Measurements from ENCODE around the gene VMAC.

VMAC gene

DNA sequence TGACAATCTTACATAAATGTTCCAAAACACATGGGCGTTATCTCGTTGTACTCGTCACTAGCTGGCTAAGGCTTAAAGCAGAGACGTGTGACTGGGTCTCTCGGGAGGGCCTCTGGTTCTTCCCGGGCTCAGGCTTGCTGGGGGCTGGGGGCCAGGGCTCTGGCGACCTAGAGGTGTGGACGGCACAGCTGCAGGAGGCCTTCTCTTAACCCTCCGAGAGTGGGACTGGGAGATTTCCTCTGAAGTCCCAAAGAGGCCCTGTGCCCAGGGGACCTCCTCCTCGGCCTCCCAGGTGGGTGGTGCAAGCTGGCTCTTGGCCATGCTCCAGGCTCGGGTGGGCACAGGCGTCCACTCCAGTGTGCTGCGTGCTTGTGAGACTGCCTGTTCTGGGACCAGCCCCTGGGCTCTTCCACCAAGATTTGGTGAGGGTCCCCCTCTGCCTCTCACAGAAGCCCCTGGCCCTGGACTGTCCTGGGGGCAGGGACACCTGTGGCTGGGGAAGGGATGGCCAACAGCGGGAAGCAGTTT is 11.6 kb downstream of the VMAC start:
- no peak overlapping the region for H3K4me3 ChIP-seq (ENCODE audit: low read depth, low read length)
- DNase-seq (ENCODE audit: low read depth) = no peak
- TF ChIP-seq, protein P1, sequence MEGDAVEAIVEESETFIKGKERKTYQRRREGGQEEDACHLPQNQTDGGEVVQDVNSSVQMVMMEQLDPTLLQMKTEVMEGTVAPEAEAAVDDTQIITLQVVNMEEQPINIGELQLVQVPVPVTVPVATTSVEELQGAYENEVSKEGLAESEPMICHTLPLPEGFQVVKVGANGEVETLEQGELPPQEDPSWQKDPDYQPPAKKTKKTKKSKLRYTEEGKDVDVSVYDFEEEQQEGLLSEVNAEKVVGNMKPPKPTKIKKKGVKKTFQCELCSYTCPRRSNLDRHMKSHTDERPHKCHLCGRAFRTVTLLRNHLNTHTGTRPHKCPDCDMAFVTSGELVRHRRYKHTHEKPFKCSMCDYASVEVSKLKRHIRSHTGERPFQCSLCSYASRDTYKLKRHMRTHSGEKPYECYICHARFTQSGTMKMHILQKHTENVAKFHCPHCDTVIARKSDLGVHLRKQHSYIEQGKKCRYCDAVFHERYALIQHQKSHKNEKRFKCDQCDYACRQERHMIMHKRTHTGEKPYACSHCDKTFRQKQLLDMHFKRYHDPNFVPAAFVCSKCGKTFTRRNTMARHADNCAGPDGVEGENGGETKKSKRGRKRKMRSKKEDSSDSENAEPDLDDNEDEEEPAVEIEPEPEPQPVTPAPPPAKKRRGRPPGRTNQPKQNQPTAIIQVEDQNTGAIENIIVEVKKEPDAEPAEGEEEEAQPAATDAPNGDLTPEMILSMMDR (IDR thresholded peaks at IDR 0.05; ENCODE audit: control insufficient read depth, extremely low read depth, insufficient read depth) = no peak

DNA sequence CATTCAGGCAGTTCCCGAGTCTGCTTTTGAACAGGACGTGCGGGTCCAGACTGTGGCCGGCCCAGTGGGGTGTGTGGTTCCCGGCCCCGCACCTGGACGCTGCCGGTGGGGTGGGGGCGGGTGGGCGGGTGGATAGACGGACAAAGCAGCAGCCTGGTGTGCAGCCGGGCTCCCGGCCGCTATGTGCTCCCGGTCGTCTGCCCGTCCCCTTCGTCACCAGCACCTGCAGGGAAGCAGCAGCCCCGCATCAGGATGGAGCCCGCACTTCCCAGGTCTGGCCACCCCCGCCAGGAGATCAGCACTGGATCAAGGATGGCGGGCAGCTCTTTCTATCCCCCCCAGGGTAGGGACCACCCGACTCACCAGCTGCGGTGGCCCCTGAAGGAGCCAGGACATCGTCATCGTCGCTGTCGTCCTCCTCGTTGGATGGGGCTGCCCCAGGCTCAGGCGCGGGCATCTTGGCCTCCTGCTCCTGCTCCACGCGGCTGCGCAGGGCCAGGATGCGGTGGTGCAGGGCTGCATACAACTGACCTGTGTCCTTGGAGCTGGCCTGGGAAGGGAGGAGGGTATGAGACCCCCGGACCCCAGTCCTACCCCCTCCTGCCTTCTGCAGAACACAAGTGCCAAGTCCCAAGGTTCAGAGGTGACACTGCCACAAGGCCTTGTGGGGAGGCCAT is 12.9 kb downstream of the VMAC start:
- TF ChIP-seq, protein P1 (IDR thresholded peaks at IDR 0.05; ENCODE audit: control insufficient read depth, extremely low read depth, insufficient read depth) = no peak
- no peak for DNase-seq (ENCODE audit: low read depth)
- H3K4me3 ChIP-seq (ENCODE audit: low read depth, low read length) = no peak overlapping the region

DNA sequence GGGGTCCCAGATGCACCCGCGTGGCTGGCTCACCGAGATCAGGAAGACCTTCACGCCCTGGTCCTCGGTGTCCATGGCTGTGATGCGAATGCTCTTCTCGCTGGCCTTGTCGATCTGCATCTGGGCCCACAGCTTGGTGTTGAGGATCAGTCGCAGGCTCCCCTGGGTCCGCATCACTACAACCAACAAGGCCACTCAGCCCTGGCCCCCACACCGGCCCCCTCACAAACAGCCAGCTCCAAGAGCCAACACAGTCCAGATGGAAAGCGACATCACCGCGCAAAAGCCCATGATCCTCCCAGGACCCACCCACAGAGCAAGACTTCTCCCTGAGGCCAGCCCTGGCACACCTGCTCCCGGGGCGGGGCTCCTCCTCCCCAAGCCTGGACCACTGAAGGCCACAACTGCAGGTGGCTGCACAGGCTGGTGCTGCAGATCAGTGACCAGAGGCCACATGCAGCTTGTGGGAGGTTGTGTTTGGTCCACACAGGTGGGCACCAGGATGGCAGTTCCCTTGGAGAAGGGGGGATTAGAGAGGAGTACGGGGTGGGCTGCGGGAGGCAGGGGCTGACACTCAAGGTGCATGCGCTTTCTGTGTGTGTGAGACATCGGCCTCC is 13.9 kb downstream of the VMAC start:
- TF ChIP-seq, protein P1 (IDR thresholded peaks at IDR 0.05; ENCODE audit: control insufficient read depth, extremely low read depth, insufficient read depth) = no peak
- no peak for DNase-seq (ENCODE audit: low read depth)

DNA sequence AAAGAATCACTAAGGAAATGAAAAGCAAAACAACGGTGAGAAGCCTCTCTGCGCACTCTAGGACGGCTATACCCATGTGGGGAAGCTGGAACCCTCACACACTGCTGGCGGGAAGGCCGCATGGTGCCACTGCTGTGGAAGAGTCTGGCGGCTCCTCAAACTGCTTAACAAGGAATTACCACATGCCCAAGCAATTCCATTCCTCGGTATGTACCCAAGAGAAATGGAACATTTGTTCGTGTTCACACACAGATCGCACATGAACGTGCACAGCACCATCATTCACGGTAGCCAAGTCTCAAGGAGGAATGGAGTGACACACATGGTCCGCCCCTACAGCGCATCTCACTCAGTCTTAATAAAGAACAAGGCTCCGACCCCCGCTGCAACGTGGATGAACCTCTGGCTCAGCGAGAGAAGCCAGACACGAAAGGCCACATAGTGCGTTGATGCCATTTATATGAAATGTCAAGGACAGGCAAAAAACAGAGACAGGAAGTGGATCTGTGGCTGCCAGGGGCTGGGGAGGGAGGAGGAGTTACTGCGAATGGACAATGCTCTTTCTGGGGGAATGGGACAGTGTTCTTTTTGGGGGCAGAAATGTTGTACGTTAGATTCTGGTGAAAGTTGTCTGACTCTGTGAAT is 17.0 kb downstream of the VMAC start:
- no peak for DNase-seq (ENCODE audit: low read depth)
- no peak overlapping the region for H3K4me3 ChIP-seq (ENCODE audit: low read depth, low read length)
- TF ChIP-seq, protein P1 (IDR thresholded peaks at IDR 0.05; ENCODE audit: control insufficient read depth, extremely low read depth, insufficient read depth) = no peak

More for the DNA sequence above, 13.9 kb downstream of the VMAC start:
- no peak overlapping the region for H3K4me3 ChIP-seq (ENCODE audit: low read depth, low read length)

DNA sequence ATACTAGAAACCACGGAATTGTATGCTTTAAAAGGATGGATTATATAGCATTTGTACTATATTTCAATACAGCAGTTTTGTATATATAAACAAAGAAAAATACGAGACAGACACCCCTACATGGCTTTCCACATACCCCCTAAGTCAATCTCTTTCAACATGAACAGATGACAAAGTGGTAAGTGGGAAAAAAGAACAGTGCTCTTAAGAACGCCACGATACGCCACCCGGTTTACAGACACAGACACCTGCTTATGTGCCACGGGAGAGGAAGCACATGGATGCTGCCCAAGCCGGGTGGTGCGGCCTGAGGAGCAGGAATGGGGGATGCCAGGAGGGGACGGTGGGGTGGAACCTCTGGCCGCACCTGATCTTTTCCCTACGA is 17.5 kb downstream of the VMAC start:
- no peak overlapping the region for H3K4me3 ChIP-seq (ENCODE audit: low read depth, low read length)
- no peak for DNase-seq (ENCODE audit: low read depth)
- TF ChIP-seq, protein P1 (IDR thresholded peaks at IDR 0.05; ENCODE audit: control insufficient read depth, extremely low read depth, insufficient read depth) = no peak

DNA sequence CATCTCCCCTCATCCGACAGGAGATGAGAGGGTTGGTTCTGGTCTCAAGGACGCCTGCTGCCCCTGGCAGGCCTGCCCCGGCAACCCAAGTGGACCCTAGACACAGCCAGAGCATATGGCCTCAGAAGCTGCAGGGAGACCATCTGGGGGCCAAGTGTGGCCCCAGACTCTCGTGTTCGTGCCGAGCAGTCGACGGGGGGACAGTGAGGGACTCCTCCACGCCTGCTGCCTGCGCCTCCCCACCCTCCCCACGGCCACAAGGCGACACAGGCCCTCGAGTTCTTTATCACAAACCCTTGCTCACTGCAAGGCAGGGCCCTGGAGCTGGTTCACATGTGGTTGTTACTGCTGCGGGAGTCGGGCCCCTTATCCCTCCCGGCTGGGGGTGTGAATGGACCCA is 18.7 kb downstream of the VMAC start:
- TF ChIP-seq, protein P1 (IDR thresholded peaks at IDR 0.05; ENCODE audit: control insufficient read depth, extremely low read depth, insufficient read depth) = no peak
- DNase-seq (ENCODE audit: low read depth) = no peak
- H3K4me3 ChIP-seq (ENCODE audit: low read depth, low read length) = no peak overlapping the region
